Measurements from ENCODE around the gene EIF4G3. TPM values are rescaled to one million over a fixed set of nuclear protein-coding genes. Genes with fewer than 3 reads are reported as not detected.
"Not testable (repeated sequence)": the region's sequence is repeated elsewhere in the genome, so short reads cannot be mapped to it uniquely, and the experiment has no call there.

Gene EIF4G3
- total RNA-seq, 2 experiments from 2014 or later = 56.7 to 64.3 TPM

DNA sequence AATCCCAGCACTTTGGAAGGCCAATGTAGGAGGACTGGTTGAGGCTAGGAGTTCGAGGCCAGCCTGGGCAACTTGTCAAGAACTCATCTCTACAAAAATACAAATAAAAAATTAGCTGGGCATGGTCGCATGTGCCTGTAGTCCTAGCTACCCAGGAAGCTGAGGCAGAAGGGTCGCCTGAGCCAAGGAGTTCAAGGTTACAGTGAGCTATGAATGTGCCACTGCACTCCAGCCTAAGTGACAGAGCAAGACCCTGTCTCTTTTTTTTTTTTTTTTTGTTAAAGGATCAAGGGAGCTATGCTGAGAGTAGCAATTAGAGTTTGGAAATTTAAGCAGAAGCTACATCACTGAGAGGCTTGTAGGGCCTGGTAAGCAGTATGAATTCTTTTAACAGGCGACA is 70.9 kb downstream of the EIF4G3 start:
- CTCF ChIA-PET = no interaction called here
- H3K27me3 Mint-ChIP-seq = no peaks in the 10 kb centered on the region
- H3K27ac Mint-ChIP-seq = no peak overlapping the region

GRCh38 chr1:21104683-21105082 is 72.0 kb downstream of the EIF4G3 start:
- Mint-ChIP-seq H3K4me3 (no peak overlapping the region), H3K9me3 (ENCODE audit: low read depth) (no peaks in the 10 kb centered on the region), H3K36me3 (peaks cover 16% of the 10 kb centered on the region), H3K27me3 (no peaks in the 10 kb centered on the region), H3K27ac (no peak overlapping the region), H3K4me1 (peaks cover 2% of the 10 kb centered on the region)
- DNase-seq (no peak), ATAC-seq (no peak)
- CTCF ChIA-PET = no interaction called here

More for the DNA sequence above, 70.9 kb downstream of the EIF4G3 start:
- DNase-seq = no peak
- Mint-ChIP-seq H3K4me3 (no peak overlapping the region), H3K9me3 (ENCODE audit: low read depth) (no peaks in the 10 kb centered on the region), H3K4me1 (peaks cover 2% of the 10 kb centered on the region), H3K36me3 (peaks cover 8% of the 10 kb centered on the region)
- ATAC-seq = no peak

- Mint-ChIP-seq H3K4me1 (peaks cover 6% of the 10 kb centered on the region), H3K36me3 (peaks cover 40% of the 10 kb centered on the region), H3K27ac (no peak overlapping the region), H3K27me3 (no peaks in the 10 kb centered on the region), H3K4me3 (no peak overlapping the region), H3K9me3 (ENCODE audit: low read depth) (no peaks in the 10 kb centered on the region)
- no peak for ATAC-seq
- CTCF ChIA-PET = no interaction called here
- no peak for DNase-seq
Measured at GRCh38 chr1:21100481-21100921, 76.2 kb downstream of the EIF4G3 start.

- ATAC-seq (no peak), DNase-seq (no peak)
- Mint-ChIP-seq H3K36me3 (peaks cover 41% of the 10 kb centered on the region), H3K4me1 (peaks cover 6% of the 10 kb centered on the region), H3K4me3 (no peak overlapping the region), H3K27me3 (no peaks in the 10 kb centered on the region), H3K27ac (no peak overlapping the region), H3K9me3 (ENCODE audit: low read depth) (no peaks in the 10 kb centered on the region)
- CTCF ChIA-PET = no interaction called here
Measured at GRCh38 chr1:21099869-21100131, 76.9 kb downstream of the EIF4G3 start.

- peak; percentile 36 for ATAC-seq
- H3K27ac Mint-ChIP-seq = no peak overlapping the region
Measured at GRCh38 chr1:21099034-21099868, 77.4 kb downstream of the EIF4G3 start.

GRCh38 chr1:21098186-21098915 is 78.3 kb downstream of the EIF4G3 start:
- H3K36me3 Mint-ChIP-seq = peaks cover 49% of the 10 kb centered on the region
- no peak overlapping the region for H3K4me3 Mint-ChIP-seq
- CTCF ChIA-PET = interaction anchor here (1.3 kb wide), 1 partner anchor 60 kb away, joined by 3 read pairs; no protein-coding TSS in a partner anchor
- H3K27ac Mint-ChIP-seq = no peak overlapping the region
- peaks cover 6% of the 10 kb centered on the region for H3K4me1 Mint-ChIP-seq
- H3K9me3 Mint-ChIP-seq (ENCODE audit: low read depth) = peaks cover 4% of the 10 kb centered on the region
- no peaks in the 10 kb centered on the region for H3K27me3 Mint-ChIP-seq
- no peak for ATAC-seq
- no peak for DNase-seq

More at GRCh38 chr1:21099034-21099868, 77.4 kb downstream of the EIF4G3 start:
- H3K36me3 Mint-ChIP-seq = peaks cover 42% of the 10 kb centered on the region
- CTCF ChIA-PET = interaction anchor here (1.3 kb wide), 1 partner anchor 59 kb away, joined by 3 read pairs; no protein-coding TSS in a partner anchor
- no peak for DNase-seq
- no peak overlapping the region for H3K4me3 Mint-ChIP-seq
- no peaks in the 10 kb centered on the region for H3K27me3 Mint-ChIP-seq
- H3K9me3 Mint-ChIP-seq (ENCODE audit: low read depth) = peaks cover 2% of the 10 kb centered on the region
- H3K4me1 Mint-ChIP-seq = peaks cover 6% of the 10 kb centered on the region

- ATAC-seq (no peak), DNase-seq (no peak)
- Mint-ChIP-seq H3K27ac (no peak overlapping the region), H3K4me1 (peaks cover 6% of the 10 kb centered on the region), H3K4me3 (no peak overlapping the region), H3K36me3 (peaks cover 50% of the 10 kb centered on the region), H3K27me3 (no peaks in the 10 kb centered on the region), H3K9me3 (ENCODE audit: low read depth) (peaks cover 4% of the 10 kb centered on the region)
- CTCF ChIA-PET = interaction anchor here (1.3 kb wide), 1 partner anchor 61 kb away, joined by 3 read pairs; no protein-coding TSS in a partner anchor
Measured at GRCh38 chr1:21097729-21098128, 79.0 kb downstream of the EIF4G3 start.

GRCh38 chr1:21095976-21096375 is 80.7 kb downstream of the EIF4G3 start:
- Mint-ChIP-seq H3K27ac (no peak overlapping the region), H3K9me3 (ENCODE audit: low read depth) (peaks cover 4% of the 10 kb centered on the region), H3K4me3 (no peak overlapping the region), H3K27me3 (no peaks in the 10 kb centered on the region), H3K36me3 (peaks cover 54% of the 10 kb centered on the region), H3K4me1 (peaks cover 6% of the 10 kb centered on the region)
- DNase-seq = no peak
- no peak for ATAC-seq
- CTCF ChIA-PET = no interaction called here

DNA sequence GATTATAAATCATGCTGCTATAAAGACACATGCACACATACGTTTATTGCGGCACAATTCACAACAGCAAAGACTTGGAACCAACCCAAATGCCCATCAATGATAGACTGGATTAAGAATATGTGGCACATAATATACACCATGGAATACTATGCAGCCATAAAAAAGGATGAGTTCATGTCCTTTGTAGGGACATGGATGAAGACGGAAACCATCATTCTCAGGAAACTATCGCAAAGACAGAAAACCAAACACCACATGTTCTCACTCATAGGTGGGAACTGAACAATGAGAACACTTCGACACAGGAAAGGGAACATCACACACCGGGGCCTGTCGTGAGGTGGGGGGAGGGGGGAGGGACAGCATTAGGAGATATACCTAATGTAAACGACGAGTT is 82.4 kb downstream of the EIF4G3 start:
- H3K27ac Mint-ChIP-seq; DNase-seq; H3K27me3 Mint-ChIP-seq; H3K9me3 Mint-ChIP-seq (ENCODE audit: low read depth); H3K4me3 Mint-ChIP-seq; ATAC-seq; CTCF ChIA-PET: not testable (repeated sequence)
- peaks cover 45% of the 10 kb centered on the region for H3K36me3 Mint-ChIP-seq
- H3K4me1 Mint-ChIP-seq = peaks cover 19% of the 10 kb centered on the region

- H3K27me3 Mint-ChIP-seq; CTCF ChIA-PET; H3K9me3 Mint-ChIP-seq (ENCODE audit: low read depth); H3K27ac Mint-ChIP-seq; H3K4me3 Mint-ChIP-seq; ATAC-seq; DNase-seq: not testable (repeated sequence)
- Mint-ChIP-seq H3K36me3 (peaks cover 44% of the 10 kb centered on the region), H3K4me1 (peaks cover 14% of the 10 kb centered on the region)
Measured at GRCh38 chr1:21093271-21093958, 83.3 kb downstream of the EIF4G3 start.

- H3K9me3 Mint-ChIP-seq (ENCODE audit: low read depth); H3K4me3 Mint-ChIP-seq; ATAC-seq; DNase-seq; CTCF ChIA-PET; H3K27ac Mint-ChIP-seq; H3K27me3 Mint-ChIP-seq: not testable (repeated sequence)
- Mint-ChIP-seq H3K4me1 (peaks cover 14% of the 10 kb centered on the region), H3K36me3 (peaks cover 38% of the 10 kb centered on the region)
Measured at GRCh38 chr1:21092545-21092944, 84.2 kb downstream of the EIF4G3 start.

DNA sequence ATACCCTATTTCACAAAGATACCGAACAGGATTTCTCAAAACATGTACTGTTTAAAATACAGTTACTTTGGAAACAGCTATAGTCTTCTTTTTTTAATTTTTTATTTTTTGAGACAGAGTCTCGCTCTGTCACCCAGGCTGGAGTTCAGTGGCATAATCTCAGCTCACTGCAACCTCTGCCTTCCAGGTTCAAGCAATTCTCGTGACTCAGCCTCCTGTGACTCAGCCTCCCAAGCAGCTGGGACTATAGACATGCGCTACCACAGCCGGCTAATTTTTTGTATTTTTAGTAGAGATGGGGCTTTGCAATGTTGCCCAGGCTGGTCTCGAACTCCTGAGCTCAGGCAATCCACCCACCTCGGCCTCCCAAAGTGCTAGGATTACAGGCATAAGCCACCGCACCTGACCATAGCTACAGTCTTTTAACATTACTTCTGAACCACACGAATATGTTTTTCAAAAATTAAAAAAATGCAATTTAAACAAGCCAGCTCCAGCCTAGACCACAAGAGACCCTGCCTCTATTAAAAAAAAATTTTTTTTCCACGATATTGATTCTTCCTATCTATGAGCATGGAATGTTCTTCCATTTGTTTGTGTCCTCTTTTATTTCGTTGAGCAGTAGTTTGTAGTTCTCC is 85.5 kb downstream of the EIF4G3 start:
- H3K9me3 Mint-ChIP-seq (ENCODE audit: low read depth); DNase-seq; H3K27me3 Mint-ChIP-seq; H3K27ac Mint-ChIP-seq; ATAC-seq; H3K4me3 Mint-ChIP-seq; CTCF ChIA-PET: not testable (repeated sequence)
- Mint-ChIP-seq H3K4me1 (peaks cover 14% of the 10 kb centered on the region), H3K36me3 (peaks cover 40% of the 10 kb centered on the region)

DNA sequence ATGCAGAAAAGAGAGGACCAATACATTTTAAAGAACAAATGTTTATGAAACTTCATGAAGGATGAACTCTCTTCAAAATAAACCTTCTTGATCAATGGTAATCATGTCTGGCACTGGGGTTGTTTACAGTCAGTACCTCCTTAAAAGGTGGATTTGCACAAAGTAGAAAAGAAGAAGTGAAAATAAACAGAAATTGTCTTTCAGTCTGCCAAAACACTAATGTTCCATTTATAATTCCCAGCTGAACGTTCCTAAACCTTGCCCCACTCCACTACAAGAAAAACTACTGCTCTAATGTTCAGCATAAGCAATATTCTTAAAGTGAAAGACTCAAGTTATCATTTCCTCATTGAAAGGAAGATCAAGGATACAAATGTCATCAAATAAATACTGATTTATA is 86.2 kb downstream of the EIF4G3 start:
- H3K4me1 Mint-ChIP-seq = peaks cover 14% of the 10 kb centered on the region

More for the DNA sequence above, 86.2 kb downstream of the EIF4G3 start:
- Mint-ChIP-seq H3K4me3 (no peak overlapping the region), H3K36me3 (peaks cover 41% of the 10 kb centered on the region), H3K9me3 (ENCODE audit: low read depth) (peaks cover 4% of the 10 kb centered on the region), H3K27me3 (no peaks in the 10 kb centered on the region), H3K27ac (peak overlapping the region; percentile 1)
- ATAC-seq (no peak), DNase-seq (no peak)
- CTCF ChIA-PET = no interaction called here

Data from activated CD8-positive, alpha-beta memory T cell treated with anti-CD3 and anti-CD28 coated beads, Interleukin-2, amount 10 ng/mL, durations not matched to agents 7 days and 5 days (primary cell).